ENCODE data around the gene OSBP2.
"Not testable (repeated sequence)": the region's sequence is repeated elsewhere in the genome, so short reads cannot be mapped to it uniquely, and the experiment has no call there.

The OSBP2 gene

DNA sequence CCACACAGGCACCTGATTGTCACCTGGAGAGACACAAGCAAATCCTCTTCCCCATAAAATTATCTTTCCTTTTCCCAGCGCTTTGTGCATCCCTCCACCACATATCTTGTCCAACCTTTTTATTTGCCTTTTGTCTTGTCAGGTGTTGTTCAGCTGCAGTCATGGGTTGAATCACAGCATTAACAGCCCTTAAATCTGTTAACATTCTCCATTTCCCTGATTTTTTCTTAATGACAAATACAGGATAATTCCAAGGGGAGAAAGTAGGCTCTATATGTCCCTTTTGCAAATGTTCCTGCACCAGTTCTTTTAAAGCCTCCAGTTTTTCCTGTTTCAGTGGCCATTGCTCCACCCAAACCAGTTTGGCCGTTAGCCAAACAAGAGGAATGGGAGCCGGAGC, 18.1 kb upstream of the OSBP2 start:
- DNase-seq (ENCODE audit: low spot score) = not testable (repeated sequence)

DNA sequence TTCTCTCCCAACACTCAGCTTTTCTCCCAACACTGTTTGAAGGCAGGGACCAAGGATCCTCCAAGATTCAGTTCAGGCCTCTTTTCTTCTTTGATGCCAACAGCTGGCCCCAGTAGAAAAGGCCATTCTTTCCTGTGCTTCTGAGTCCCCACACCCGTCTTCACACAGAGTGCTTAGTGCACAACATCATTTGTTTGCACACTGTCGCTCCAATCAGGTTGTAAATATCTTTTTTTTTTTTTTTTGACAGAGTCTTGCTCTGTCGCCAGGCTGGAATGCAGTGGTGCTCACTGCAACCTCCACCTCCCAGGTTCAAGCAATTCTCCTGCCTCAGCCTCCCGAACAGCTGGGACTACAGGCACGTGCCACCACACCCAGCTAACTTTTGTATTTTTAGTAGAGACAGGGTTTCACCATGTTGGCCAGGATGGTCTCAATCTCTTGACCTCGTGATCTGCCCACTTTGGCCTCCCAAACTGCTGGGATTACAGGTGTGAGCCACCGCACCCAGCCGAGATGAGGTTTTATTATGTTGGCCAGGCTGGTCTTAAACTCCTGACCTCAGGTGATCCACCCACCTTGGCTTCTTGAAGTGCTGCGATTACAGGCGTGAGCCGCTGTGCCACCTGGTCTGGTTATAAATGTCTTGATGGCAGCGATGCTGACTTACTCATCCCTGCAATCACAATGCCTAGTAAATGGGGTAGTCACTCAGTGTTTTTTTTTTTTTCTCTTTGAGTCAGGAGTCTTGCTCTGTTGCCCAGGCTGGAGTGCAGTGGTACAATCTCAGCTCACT, 14.6 kb upstream of the OSBP2 start:
- DNase-seq (ENCODE audit: low spot score) = not testable (repeated sequence)

GRCh38 chr22:30680991-30681770, 13.5 kb upstream of the OSBP2 start:
- DNase-seq (ENCODE audit: low spot score) = no peak

GRCh38 chr22:30681831-30682230, 12.8 kb upstream of the OSBP2 start:
- no peak for DNase-seq (ENCODE audit: low spot score)

DNA sequence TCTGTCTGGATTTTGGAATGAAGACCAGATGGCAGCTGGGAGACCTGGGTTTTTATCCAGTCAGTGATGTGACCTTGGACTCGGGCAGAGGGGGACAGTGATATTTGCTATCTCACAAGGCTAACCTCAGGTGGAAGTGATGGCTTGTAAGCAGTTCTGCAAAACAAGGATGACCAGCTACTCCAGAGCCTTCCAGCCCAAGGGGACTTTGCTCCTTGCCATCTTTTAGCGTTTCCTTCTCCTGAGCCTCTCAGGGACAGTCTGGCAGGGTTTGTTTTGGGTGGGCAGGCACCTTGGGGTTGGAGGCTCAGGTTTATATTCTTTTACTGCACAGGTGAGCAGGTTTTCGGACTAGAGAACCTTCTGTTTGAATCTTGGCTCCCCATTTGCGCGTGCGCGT, 9.5 kb upstream of the OSBP2 start:
- DNase-seq (ENCODE audit: low spot score) = no peak

DNA sequence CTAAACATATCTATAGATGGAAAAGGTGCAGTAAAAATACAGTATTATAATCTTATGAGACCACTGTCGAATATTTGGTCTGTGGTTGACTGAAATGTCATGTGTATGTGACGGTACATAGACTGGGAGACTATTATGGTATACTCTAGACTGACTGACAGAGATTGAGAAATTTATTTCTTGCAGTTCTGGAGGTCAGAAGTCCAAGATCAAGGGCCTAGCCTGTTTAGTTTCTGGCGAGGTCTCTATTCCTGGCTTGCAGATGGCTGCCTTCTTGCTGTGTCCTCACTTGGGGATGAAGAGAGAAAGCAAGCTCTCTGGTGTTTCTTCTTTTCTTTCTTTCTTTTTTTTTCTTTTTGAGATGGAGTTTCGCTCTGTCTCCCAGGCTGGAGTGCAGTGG, 7.3 kb upstream of the OSBP2 start:
- no peak for DNase-seq (ENCODE audit: low spot score)

GRCh38 chr22:30689622-30690021, 5.1 kb upstream of the OSBP2 start:
- no peak for DNase-seq (ENCODE audit: low spot score)

GRCh38 chr22:30691204-30691603, 3.5 kb upstream of the OSBP2 start:
- no peak for DNase-seq (ENCODE audit: low spot score)

GRCh38 chr22:30694171-30694639, 469 bp upstream of the OSBP2 start:
- DNase-seq (ENCODE audit: low spot score) = no peak

GRCh38 chr22:30695351-30695851, 727 bp downstream of the OSBP2 start:
- DNase-seq (ENCODE audit: low spot score) = no peak

GRCh38 chr22:30695871-30696655, 1.4 kb downstream of the OSBP2 start:
- DNase-seq (ENCODE audit: low spot score) = no peak

DNA sequence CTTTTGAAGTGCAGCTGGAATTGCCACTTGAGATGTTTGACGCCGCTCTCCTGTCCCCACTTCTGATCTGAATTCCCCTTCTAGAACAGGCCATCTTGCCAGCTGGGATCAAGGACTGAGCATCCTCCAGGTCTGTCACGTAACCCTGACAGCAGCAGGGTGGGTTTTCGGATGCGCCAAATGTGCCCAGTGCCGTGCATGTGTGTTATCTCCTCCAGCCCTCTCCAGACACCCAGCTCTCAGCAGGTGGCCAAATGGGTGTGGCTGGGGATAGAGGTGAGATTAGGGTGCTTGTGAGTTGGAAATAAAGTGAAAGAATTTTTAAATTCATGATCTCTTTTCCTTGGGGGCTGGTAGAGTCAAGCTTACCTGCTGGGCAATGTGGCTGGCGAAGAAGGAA, 3.3 kb downstream of the OSBP2 start:
- peak; percentile 18 for DNase-seq (ENCODE audit: low spot score)

GRCh38 chr22:30701872-30702271, 7.2 kb downstream of the OSBP2 start:
- no peak for DNase-seq (ENCODE audit: low spot score)

- no peak for DNase-seq (ENCODE audit: low spot score)
Observed at GRCh38 chr22:30702856-30703255, 8.2 kb downstream of the OSBP2 start.

DNA sequence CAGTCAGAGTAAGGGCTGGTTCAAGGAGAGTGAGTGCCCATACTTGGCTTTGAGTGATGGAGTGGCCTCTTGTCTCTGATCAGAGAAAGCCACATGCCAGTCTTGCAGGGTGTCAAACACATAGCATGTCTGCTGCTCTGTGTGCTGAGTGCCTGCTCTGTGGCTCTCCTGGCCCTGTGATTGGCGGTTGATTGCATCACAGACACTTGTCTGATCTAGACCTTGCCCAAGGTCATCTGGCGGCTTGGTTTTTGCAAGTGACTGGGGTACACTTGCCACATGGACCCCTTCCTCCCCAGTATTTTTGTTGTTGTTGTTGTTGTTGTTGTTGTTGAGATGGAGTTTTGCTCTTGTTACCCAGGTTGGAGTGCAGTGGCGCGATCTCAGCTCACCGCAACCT, 10.3 kb downstream of the OSBP2 start:
- no peak for DNase-seq (ENCODE audit: low spot score)

DNA sequence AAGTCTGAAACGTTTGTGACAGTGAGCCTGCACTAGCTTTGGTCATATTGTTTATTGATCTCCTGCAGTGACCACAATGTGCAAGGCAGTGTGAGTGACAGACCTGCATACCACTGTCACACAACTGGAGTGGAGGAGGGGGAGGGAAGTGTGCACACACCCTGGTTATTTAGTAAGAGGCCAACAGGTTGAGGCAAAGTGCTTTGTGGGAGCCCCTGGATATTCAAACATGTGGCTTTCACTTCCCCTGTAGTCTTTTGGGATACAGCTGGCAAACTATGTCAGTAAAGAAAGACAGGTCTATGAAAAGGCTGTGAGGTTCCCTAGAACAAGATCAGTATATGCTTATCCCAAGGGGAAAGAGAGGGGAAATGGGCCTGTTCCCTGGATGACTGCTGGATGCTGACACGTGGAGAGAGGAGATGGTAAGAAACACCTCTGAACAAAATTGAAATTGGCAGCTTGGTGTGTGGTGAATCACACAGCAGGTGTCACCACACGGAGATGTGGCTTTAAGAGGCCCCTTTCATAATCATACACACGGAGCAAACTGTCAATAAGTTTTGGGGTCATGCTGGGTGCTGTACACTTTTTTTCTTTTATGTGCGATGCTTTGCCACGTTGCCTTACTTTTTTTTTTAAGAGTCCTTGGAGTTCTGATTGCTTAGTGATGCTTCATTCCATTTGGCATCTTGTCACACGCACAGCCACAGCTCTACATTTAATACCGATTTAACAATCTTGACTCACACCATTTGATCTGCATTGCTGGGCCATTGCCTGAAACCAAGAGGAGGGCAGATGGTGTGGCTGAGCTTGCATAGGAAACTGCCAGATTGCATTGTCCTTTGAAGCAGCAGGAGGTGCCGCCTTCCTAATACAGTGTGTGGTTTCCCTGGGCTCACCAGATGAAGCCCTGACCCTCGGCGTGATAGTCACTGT, 11.3 kb downstream of the OSBP2 start:
- DNase-seq (ENCODE audit: low spot score) = no peak

GRCh38 chr22:30709980-30710379, 15.3 kb downstream of the OSBP2 start:
- DNase-seq (ENCODE audit: low spot score) = not testable (repeated sequence)

DNA sequence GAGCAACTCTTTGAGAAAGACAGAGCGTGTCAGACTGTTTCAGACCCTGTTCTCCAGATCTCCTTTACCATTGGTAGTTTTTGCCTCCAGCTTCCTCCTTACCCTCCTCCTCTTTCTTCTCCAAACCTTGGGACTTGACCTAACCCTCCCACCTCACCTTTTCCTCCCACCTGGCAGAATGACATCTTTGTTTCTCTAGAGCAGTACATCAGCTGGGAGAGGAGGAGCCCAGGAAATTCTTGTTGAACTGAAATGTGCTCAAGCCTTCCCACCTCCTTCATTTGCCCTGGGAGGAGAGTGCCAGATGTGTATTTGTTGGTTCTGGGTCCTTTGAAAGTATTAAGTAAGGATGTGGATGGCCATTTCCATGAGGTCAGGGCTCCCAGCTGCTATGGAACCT, 17.4 kb downstream of the OSBP2 start:
- no peak for DNase-seq (ENCODE audit: low spot score)

GRCh38 chr22:30714062-30714461, 19.4 kb downstream of the OSBP2 start:
- no peak for DNase-seq (ENCODE audit: low spot score)

DNA sequence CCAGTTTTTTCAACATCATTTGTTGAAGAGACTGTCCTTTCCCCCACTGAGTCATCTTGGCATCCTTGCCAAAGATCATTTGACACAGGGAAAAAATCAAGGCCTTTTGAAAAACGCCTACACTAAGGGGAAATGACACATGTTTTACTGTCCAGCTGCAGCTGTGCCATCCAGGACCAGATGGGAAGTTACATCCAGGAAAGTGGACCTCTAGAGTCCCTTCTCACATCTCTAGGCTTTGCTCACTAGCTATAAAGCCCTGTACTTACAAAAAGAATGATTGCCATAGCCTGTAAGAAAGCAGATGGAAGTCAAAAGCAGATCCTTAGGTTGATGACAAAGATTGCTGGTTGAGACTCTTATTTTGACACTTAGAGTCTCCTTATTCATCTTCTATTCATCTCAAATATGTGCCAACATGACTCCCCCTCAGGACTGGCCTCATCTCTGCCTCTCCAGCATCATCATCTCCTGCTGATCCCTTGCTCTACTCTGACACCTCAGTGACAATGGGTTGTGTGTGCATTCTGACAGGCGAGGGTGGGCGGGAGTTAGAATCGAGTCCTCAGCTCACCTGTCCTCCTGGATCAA, 22.8 kb downstream of the OSBP2 start:
- no peak for DNase-seq (ENCODE audit: low spot score)

- DNase-seq (ENCODE audit: low spot score) = no peak
Observed at GRCh38 chr22:30717952-30718351, 23.3 kb downstream of the OSBP2 start.
